Esophagus squamous epithelium (tissue), 5 donors: ENCODE data around the gene PLD5. TPM values are rescaled to one million over a fixed set of nuclear protein-coding genes. Genes with fewer than 3 reads are reported as not detected.

Source experiments
- DNase-seq: peaks from one replicate; lab custom pipeline; 2025; lab: John Stamatoyannopoulos, UW
- H3K27ac ChIP-seq, 4 donors: fragments of 200-600 bp; sonication (generic); one replicate each; pipeline ENCODE4 v1.5.1; 2016 to 2019; ENCODE audit warnings: mild to moderate bottlenecking in 1 of 4
- H3K27me3 ChIP-seq, 4 donors: fragments of 200-600 bp; sonication (generic); 1 replicate in 3 of 4; 2 replicates in 1 of 4; pipeline versions ENCODE4 v1.5.1 to v1.6.0; 2017 to 2021; ENCODE audit warnings: antibody characterized with exemption in 1 of 4
- H3K36me3 ChIP-seq, 3 donors: fragments of 200-600 bp; sonication (generic); one replicate each; pipeline ENCODE4 v1.5.1; 2016 to 2019
- H3K4me1 ChIP-seq, 3 donors: fragments of 200-600 bp; sonication (generic); one replicate each; pipeline ENCODE4 v1.5.1; 2017 to 2019
- H3K4me3 ChIP-seq, 4 donors: fragments of 200-600 bp; sonication (generic); 1 replicate in 3 of 4; 2 replicates in 1 of 4; pipeline ENCODE4 v1.5.1; 2016 to 2019; ENCODE audit warnings: mild to moderate bottlenecking in 2 of 4, moderate library complexity in 1 of 4
- H3K9me3 ChIP-seq, 3 donors: fragments of 200-600 bp; sonication (generic); one replicate each; pipeline ENCODE4 v1.5.1; 2016 to 2019
- CTCF ChIP-seq, 6 experiments: fragments of 450-650 bp in 4 of 6; fragments of 200-600 bp in 2 of 6; sonication (generic) in 2 of 6; IDR thresholded peaks; one replicate each; pipeline ENCODE4 v1.5.1; 2016 to 2019; ENCODE audit warnings: antibody characterized with exemption in 6 of 6, mild to moderate bottlenecking in 4 of 6, moderate library complexity in 4 of 6
- POLR2A ChIP-seq, 4 donors: fragments of 450-650 bp; IDR thresholded peaks; one replicate each; pipeline ENCODE4 v1.6.1; 2017; ENCODE audit warnings: antibody characterized with exemption in 4 of 4, mild to moderate bottlenecking in 4 of 4, moderate library complexity in 3 of 4
- WGBS, 2 donors: methylation state at CpG; one replicate each; pipeline ENCODE4 v1.1.5; 2018; 5-methylcytosine and 5-hydroxymethylcytosine counted together
- intact Hi-C: fragments of 100-400 bp; cut with DNase I; formaldehyde crosslinking; loops from one replicate; pipeline ENCODE4 v1.15.0; 2022
- total RNA-seq, 4 donors: library from RNA; depleted of rRNA; stranded (reverse); fragments of >200 nt; gene quantifications; one replicate each; pipeline ENCODE4 v1.1.0, GENCODE V29; 2016
- donor health status: DM: yes; HTN: yes; CAD: no.

PLD5 gene
- total RNA-seq, result under 1 TPM in 2 of 4 donors, not detected in 2; 0.18 to 0.57 TPM

GRCh38 chr1:242524571-242525359, at the start of gene PLD5:
PLD5 (minus strand) TSS chr1:242524697.
- H3K27ac ChIP-seq, result no peak within 1 kb of the TSS
- no peaks in the 10 kb centered on the region for H3K9me3 ChIP-seq
- H3K36me3 ChIP-seq, result no peaks in the 10 kb centered on the region
- intact Hi-C loops, result no loop called here
- H3K4me3 ChIP-seq, result peak within 1 kb of the TSS; percentile 8 to 61 (median 40)
- H3K4me1 ChIP-seq, result peaks cover 8 to 24% (median 20%) of the 10 kb centered on the region in 3 donors
- peaks cover 0 to 75% (median 7%) of the 10 kb centered on the region in 4 donors for H3K27me3 ChIP-seq
- 4% methylated on average over 26 to 29 of the region's 77 CpGs for WGBS, 2 donors
- TF ChIP-seq CTCF (IDR thresholded peaks at IDR 0.05), result no peak
- no peak for TF ChIP-seq POLR2A (IDR thresholded peaks at IDR 0.05)
- DNase-seq, result no peak

- H3K9me3 ChIP-seq, result no peaks in the 10 kb centered on the region
- H3K36me3 ChIP-seq, result no peaks in the 10 kb centered on the region
- no peaks in the 10 kb centered on the region for H3K27me3 ChIP-seq
- intact Hi-C loops, result no loop called here
- no peak overlapping the region for H3K4me3 ChIP-seq
- TF ChIP-seq POLR2A (IDR thresholded peaks at IDR 0.05), result no peak
- TF ChIP-seq CTCF (IDR thresholded peaks at IDR 0.05), result no peak
- no peak overlapping the region for H3K27ac ChIP-seq
- DNase-seq, result no peak
- 83% methylated on average over 1 of the region's 1 CpG; no CpG with 5 or more reads in 1 of the 2 donors for WGBS, 2 donors
- no peaks in the 10 kb centered on the region for H3K4me1 ChIP-seq
Measured at GRCh38 chr1:242569867-242570266, 45.4 kb upstream of the PLD5 start.

GRCh38 chr1:242568666-242569065, 44.2 kb upstream of the PLD5 start:
- Histone ChIP-seq H3K4me3 (no peak overlapping the region), H3K9me3 (no peaks in the 10 kb centered on the region), H3K27me3 (no peaks in the 10 kb centered on the region), H3K4me1 (no peaks in the 10 kb centered on the region), H3K36me3 (no peaks in the 10 kb centered on the region), H3K27ac (no peak overlapping the region)
- DNase-seq, result no peak
- intact Hi-C loops, result no loop called here
- WGBS, 2 donors, result 87 to 89% methylated on average over 8 to 9 of the region's 9 CpGs
- TF ChIP-seq POLR2A (IDR thresholded peaks at IDR 0.05) (no peak), CTCF (IDR thresholded peaks at IDR 0.05) (no peak)

- Histone ChIP-seq H3K9me3 (no peaks in the 10 kb centered on the region), H3K4me3 (no peak overlapping the region), H3K36me3 (no peaks in the 10 kb centered on the region), H3K27ac (no peak overlapping the region), H3K4me1 (no peaks in the 10 kb centered on the region), H3K27me3 (no peaks in the 10 kb centered on the region)
- 38 to 45% methylated on average over 3 of the region's 3 CpGs for WGBS, 2 donors
- TF ChIP-seq CTCF (IDR thresholded peaks at IDR 0.05) (no peak), POLR2A (IDR thresholded peaks at IDR 0.05) (no peak)
- no peak for DNase-seq
- intact Hi-C loops, result no loop called here
Measured at GRCh38 chr1:242567596-242567995, 43.1 kb upstream of the PLD5 start.

GRCh38 chr1:242556759-242557158, 32.3 kb upstream of the PLD5 start:
- 52 to 56% methylated on average over 5 of the region's 5 CpGs for WGBS, 2 donors
- Histone ChIP-seq H3K4me1 (no peaks in the 10 kb centered on the region), H3K9me3 (no peaks in the 10 kb centered on the region), H3K4me3 (no peak overlapping the region), H3K36me3 (no peaks in the 10 kb centered on the region), H3K27ac (no peak overlapping the region), H3K27me3 (no peaks in the 10 kb centered on the region)
- no peak for DNase-seq
- intact Hi-C loops, result no loop called here
- TF ChIP-seq POLR2A (IDR thresholded peaks at IDR 0.05), result no peak
- TF ChIP-seq CTCF (IDR thresholded peaks at IDR 0.05), result no peak
